Skeletal muscle tissue (tissue), 4 donors: Measurements from ENCODE around the gene LIN52. TPM values are rescaled to one million over a fixed set of nuclear protein-coding genes. Genes with fewer than 3 reads are reported as not detected.

Source experiments
- H3K27ac ChIP-seq: one replicate; pipeline ENCODE4 v1.7.0; 2013; ENCODE audit warnings: mild to moderate bottlenecking, low read depth, low read length, inconsistent platforms
- H3K27me3 ChIP-seq, 3 donors: one replicate each; pipeline ENCODE4 v1.7.0; 2013; ENCODE audit warnings: low read length in 3 of 3; ENCODE audit not compliant: control insufficient read depth in 3 of 3, insufficient read depth in 3 of 3
- H3K36me3 ChIP-seq, 3 donors: one replicate each; pipeline ENCODE4 v1.7.0; 2013; ENCODE audit warnings: low read length in 3 of 3; ENCODE audit not compliant: control insufficient read depth in 3 of 3, insufficient read depth in 3 of 3
- H3K4me1 ChIP-seq, 3 donors: one replicate each; pipeline ENCODE4 v1.7.0; 2013; ENCODE audit warnings: low read length in 3 of 3, mild to moderate bottlenecking in 3 of 3; ENCODE audit not compliant: control insufficient read depth in 3 of 3, insufficient read depth in 3 of 3
- H3K4me3 ChIP-seq, 3 donors: one replicate each; pipeline ENCODE4 v1.7.0; 2013; ENCODE audit warnings: low read length in 3 of 3
- H3K9ac ChIP-seq, 3 donors: one replicate each; pipeline ENCODE4 v1.7.0; 2013; ENCODE audit warnings: low read length in 3 of 3, mild to moderate bottlenecking in 3 of 3, moderate library complexity in 2 of 3, low read depth in 1 of 3
- H3K9me3 ChIP-seq, 3 donors: one replicate each; pipeline ENCODE4 v1.7.0; 2013; ENCODE audit warnings: low read length in 3 of 3; ENCODE audit not compliant: control insufficient read depth in 3 of 3
- total RNA-seq: library from RNA; depleted of rRNA; stranded (reverse); fragments of >200 nt; gene quantifications from one replicate; pipeline ENCODE4 v1.2.3, GENCODE V29; 2014
- donor health status: Osteomylitis.

Gene LIN52
- total RNA-seq, 1 donor from 2014 or later, result 11.5 TPM

DNA sequence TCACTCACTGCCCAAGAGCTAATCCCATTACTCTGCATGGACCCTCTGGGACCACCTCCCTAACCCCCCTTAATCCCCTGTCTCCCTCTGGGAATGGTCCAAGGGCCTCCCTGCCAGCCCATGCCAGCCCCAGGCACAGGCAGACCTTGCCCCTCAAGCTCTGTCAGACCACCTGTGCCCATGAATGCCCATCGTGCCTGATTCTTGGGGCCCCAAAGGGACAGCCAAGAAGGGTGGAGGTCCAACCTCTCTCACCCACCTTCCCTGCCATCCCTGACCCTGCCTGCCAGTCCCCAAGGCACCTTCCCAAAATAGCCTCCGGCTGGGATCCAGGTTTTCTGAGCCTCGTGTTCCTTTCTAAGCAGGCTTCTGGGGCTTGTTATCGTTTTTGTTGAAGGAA, 133.7 kb downstream of the LIN52 start:
- Histone ChIP-seq H3K4me3 (no peak overlapping the region), H3K9me3 (no peaks in the 10 kb centered on the region), H3K27me3 (peaks cover 18 to 37% (median 22%) of the 10 kb centered on the region in 3 donors)

DNA sequence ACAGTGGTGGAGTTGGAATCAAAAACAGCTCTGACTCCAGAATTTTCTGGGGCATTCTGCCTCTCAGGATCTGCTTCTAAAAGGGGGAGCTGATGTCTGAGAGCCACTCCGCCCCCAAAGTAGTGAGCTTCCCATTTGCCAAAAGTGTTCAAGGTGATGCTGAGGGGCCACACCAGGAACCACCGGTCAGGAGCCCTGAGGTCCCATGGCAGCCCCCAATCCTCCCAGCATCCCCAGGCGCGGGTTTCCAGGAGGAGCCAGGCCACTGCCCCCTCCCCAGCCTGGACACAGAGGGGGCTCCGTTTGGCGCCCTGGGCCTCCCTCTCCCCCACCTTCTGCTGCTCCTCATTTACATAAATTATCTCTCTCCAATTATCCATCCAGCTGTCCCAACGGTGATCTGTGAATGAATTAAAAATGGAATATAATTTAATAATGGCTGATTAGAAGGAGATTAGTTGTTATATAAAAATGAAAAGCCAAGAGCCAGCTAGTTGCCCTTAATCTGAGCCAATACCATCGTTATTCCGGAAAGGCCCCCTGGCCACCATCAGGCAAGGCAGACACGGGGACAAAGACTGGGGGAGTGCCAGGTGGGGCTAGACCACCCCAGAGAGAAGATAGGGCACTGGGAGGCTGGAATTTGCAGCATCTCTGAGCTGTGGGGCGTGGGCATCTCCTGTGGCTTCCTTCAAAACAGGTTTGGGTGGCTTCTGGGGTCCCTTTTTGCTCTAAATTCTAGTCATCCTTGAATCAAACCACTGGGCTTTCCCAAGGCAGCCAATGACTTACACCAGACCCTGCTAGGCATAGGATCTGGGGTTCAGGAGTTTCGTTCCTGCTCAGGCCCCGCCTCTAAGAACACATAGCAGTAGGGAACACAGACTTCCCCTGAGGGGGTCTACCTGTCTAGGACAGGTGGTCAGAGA, 134.8 kb downstream of the LIN52 start:
- Histone ChIP-seq H3K4me1 (peaks cover 3 to 7% (median 6%) of the 10 kb centered on the region in 3 donors), H3K4me3 (no peak overlapping the region), H3K36me3 (no peaks in the 10 kb centered on the region), H3K27ac (no peak overlapping the region), H3K9ac (no peak overlapping the region), H3K9me3 (no peaks in the 10 kb centered on the region), H3K27me3 (peaks cover 22 to 34% (median 27%) of the 10 kb centered on the region in 3 donors)

More for the DNA sequence above, 133.7 kb downstream of the LIN52 start:
- Histone ChIP-seq H3K27ac (no peak overlapping the region), H3K36me3 (no peaks in the 10 kb centered on the region), H3K9ac (no peak overlapping the region), H3K4me1 (peaks cover 3 to 7% (median 6%) of the 10 kb centered on the region in 3 donors)

DNA sequence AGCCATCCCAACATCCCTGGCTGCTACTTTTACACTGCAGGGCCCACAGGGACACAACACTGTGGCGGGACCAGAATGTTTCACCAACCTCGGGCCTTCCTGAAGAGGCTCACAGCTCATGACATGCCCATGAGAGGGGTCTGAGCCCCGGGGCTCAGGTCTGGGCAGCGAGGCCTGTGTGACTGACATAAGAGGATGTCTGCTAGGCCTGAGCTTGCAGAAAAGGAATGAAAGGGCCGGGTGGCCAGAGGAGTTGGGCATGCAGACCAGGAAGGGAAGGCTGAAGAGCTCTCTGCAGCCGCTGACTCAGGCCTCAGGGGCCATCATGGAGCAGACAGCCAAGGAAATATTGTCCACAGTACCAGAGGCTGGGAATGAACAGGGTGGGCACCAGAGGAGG, 136.2 kb downstream of the LIN52 start:
- Histone ChIP-seq H3K9ac (no peak overlapping the region), H3K27ac (no peak overlapping the region), H3K27me3 (peaks cover 22 to 34% (median 27%) of the 10 kb centered on the region in 3 donors), H3K36me3 (no peaks in the 10 kb centered on the region), H3K9me3 (no peaks in the 10 kb centered on the region), H3K4me1 (peaks cover 3 to 7% (median 6%) of the 10 kb centered on the region in 3 donors), H3K4me3 (no peak overlapping the region)

DNA sequence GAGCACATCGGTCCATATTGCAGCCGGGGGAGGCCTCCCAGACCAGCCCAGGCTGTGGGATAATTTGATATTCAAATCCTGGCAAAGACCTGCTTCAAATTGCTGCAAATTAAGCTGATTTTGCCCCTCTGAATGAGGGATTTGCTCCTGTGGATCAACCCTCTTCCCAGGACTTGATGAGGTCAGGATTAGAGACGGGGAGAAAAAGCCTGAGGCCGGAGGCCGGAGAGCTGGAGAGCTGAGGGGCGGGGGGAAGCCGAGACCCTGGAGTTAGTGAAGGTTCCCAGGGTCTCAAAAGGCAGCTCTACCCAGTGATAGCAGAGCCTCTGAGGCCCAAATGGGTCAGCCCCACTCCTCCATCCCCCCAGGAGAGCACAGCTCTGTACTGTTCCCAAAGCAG, 137.0 kb downstream of the LIN52 start:
- Histone ChIP-seq H3K4me1 (peaks cover 3 to 7% (median 6%) of the 10 kb centered on the region in 3 donors), H3K36me3 (no peaks in the 10 kb centered on the region), H3K4me3 (no peak overlapping the region), H3K27ac (no peak overlapping the region), H3K27me3 (peaks cover 22 to 32% (median 27%) of the 10 kb centered on the region in 3 donors), H3K9ac (no peak overlapping the region), H3K9me3 (no peaks in the 10 kb centered on the region)

DNA sequence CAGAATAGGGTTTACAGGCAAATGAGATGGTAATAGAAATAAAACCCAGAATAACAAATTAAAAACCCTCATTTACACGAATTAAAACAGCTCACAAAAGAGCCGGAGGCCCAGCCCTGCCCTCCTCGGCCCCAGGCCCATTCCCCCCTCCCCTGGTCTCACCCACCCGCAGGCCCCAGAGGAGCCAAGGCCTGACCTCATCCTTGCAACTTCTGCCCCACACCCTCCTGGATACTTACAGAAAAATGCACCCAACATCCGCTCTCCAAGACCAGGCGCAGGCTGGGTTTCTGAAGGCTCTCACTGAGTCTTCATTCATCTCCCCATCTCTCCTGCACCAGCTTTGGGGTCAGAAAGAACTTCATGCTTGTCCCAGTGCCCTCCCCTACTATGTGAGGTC, 138.3 kb downstream of the LIN52 start:
- H3K9me3 ChIP-seq, result no peaks in the 10 kb centered on the region
- no peak overlapping the region for H3K9ac ChIP-seq
- no peaks in the 10 kb centered on the region for H3K36me3 ChIP-seq
- H3K27ac ChIP-seq, result no peak overlapping the region
- no peak overlapping the region for H3K4me3 ChIP-seq
- peaks cover 0 to 2% (median 2%) of the 10 kb centered on the region in 3 donors for H3K4me1 ChIP-seq
- H3K27me3 ChIP-seq, result peaks cover 20 to 27% (median 25%) of the 10 kb centered on the region in 3 donors

DNA sequence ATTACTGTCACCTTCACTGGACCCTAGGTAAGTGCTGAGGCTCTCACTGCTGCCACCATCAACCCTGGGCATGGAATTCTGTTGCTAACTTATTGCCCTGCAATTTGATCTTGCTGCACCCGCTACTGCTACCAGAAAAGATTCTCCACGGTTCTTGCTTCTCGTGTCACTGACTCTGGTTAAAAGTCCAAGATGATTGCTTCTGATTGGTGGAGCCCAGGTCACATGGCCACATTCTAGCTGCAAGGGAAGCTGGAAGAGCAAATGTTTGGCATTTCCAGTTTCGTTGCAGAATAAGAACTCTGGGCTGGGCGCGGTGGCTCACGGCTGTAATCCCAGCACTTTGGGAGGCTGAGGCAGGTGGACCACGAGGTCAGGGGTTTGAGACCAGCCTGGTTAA, 147.0 kb downstream of the LIN52 start:
- Histone ChIP-seq H3K9me3 (peaks cover 0 to 4% (median 4%) of the 10 kb centered on the region in 3 donors), H3K4me3 (no peak overlapping the region), H3K27me3 (peaks cover 6 to 36% (median 27%) of the 10 kb centered on the region in 3 donors), H3K4me1 (no peaks in the 10 kb centered on the region), H3K36me3 (no peaks in the 10 kb centered on the region), H3K27ac (no peak overlapping the region), H3K9ac (no peak overlapping the region)

DNA sequence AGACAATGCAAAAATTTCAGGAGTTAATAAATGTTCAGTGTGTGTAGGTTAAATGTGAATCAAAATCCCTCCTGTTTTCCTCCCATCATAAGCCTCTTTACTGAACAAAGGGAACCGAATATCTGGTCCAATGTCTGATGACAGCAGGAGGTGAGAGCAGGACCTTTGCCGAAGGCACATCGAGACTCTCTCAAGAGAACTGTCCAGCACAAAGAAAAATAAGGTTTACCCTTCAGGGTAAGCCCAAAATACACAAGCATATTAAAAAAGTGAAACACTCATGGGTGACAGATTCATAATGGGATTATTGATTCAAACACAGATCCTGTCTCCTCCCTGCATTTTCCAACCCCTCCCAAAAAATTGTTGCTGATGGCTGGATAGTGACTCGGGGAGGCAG, 150.3 kb downstream of the LIN52 start:
- Histone ChIP-seq H3K4me1 (peaks cover 0 to 4% (median 2%) of the 10 kb centered on the region in 3 donors), H3K4me3 (no peak overlapping the region), H3K27me3 (peaks cover 36 to 54% (median 43%) of the 10 kb centered on the region in 3 donors), H3K36me3 (no peaks in the 10 kb centered on the region), H3K9ac (no peak overlapping the region), H3K27ac (no peak overlapping the region), H3K9me3 (peaks cover 0 to 4% (median 4%) of the 10 kb centered on the region in 3 donors)

DNA sequence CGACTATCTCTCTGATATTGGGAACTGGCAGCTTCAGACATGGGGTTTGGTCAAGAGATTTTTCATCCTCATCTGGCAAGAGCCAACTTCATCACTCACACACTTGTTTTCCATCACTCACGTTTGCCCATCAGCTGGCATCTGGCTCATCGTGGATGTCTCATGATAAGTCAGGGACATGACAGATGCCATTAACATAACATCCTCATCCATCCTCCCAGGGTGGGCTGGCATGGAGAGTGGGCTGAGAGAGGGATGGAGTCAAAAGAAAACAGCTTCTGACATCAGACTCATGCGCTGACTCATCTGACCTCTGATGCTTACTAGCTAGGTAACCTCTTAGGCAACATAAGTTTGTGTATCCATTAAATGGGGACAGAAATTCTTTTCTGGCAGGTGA, 152.7 kb downstream of the LIN52 start:
- Histone ChIP-seq H3K4me1 (peaks cover 12 to 21% (median 17%) of the 10 kb centered on the region in 3 donors), H3K9me3 (no peaks in the 10 kb centered on the region), H3K36me3 (no peaks in the 10 kb centered on the region), H3K27ac (no peak overlapping the region), H3K9ac (no peak overlapping the region), H3K27me3 (peaks cover 53 to 72% (median 63%) of the 10 kb centered on the region in 3 donors), H3K4me3 (no peak overlapping the region)

DNA sequence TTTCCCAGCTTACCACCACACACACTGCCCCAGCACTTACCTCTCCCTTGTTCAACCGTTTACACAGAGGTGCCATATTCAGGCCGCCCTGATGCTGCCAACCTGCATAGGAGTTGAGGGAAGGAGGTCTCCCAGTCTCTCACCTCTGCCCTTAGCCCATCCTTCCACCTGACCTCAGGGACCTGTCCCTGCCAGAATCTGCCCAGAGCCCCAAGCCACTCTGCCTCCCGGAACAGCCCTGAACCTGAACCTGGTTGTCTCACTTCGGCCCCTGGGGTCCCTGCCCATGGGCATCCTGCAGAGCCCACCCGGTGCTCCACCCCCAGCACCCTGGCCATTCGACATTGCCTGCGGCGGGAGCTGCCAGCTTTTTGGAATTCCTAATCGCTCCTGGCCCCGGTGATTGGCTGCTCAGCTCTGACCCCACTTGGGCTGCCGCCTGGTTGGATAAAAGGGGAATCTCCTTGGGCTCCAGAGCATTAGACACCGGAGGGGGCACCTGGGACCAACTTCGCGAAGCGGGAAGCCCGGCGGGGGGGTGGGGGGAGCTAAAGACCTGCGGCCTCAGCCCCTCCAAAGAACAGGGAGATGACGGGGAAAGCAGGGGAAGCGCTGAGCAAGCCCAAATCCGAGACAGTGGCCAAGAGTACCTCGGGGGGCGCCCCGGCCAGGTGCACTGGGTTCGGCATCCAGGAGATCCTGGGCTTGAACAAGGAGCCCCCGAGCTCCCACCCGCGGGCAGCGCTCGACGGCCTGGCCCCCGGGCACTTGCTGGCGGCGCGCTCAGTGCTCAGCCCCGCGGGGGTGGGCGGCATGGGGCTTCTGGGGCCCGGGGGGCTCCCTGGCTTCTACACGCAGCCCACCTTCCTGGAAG, 154.5 kb downstream of the LIN52 start, which contains the start of gene VSX2:
VSX2 (plus strand) TSS at position 476 of the 874 bp plus-strand sequence; CDS start at position 589, 113 bp downstream.
- Histone ChIP-seq H3K4me1 (peaks cover 12 to 21% (median 17%) of the 10 kb centered on the region in 3 donors), H3K9ac (no peak within 1 kb of the TSS), H3K27ac (no peak within 1 kb of the TSS), H3K4me3 (peak within 1 kb of the TSS in 1 of 3 donors; percentile 50), H3K9me3 (no peaks in the 10 kb centered on the region), H3K27me3 (peaks cover 71 to 83% (median 76%) of the 10 kb centered on the region in 3 donors), H3K36me3 (no peaks in the 10 kb centered on the region)
